NCI-H1105 (cell line): ENCODE results near the gene TMEM165.
"Not testable (repeated sequence)": the region's sequence is repeated elsewhere in the genome, so short reads cannot be mapped to it uniquely, and the experiment has no call there.

Experiments
- DNase-seq: peaks from one replicate; lab custom pipeline; 2025; lab: John Stamatoyannopoulos, UW

TMEM165 gene

GRCh38 chr4:55395529-55396307, at the start of gene TMEM165:
Gene TMEM165, plus strand, starts transcription at chr4:55395957. Its CDS starts 233 bp downstream, at chr4:55396190.
- peak; percentile 67 for DNase-seq

- peak; percentile 38 for DNase-seq
Observed at GRCh38 chr4:55345980-55346850, 49.5 kb upstream of the TMEM165 start, which contains the start of gene SRD5A3. Gene SRD5A3, plus strand, starts transcription at chr4:55346242. Its CDS starts 95 bp downstream, at chr4:55346337.

- DNase-seq = no peak
Observed at GRCh38 chr4:55346851-55347255, 48.9 kb upstream of the TMEM165 start.

- no peak for DNase-seq
Observed at GRCh38 chr4:55347610-55348228, 48.0 kb upstream of the TMEM165 start.

GRCh38 chr4:55348466-55348865, 47.3 kb upstream of the TMEM165 start:
- DNase-seq = no peak

GRCh38 chr4:55350870-55351269, 44.9 kb upstream of the TMEM165 start:
- DNase-seq = not testable (repeated sequence)

GRCh38 chr4:55351824-55352223, 43.9 kb upstream of the TMEM165 start:
- DNase-seq = no peak

- DNase-seq = no peak
Observed at GRCh38 chr4:55352726-55353125, 43.0 kb upstream of the TMEM165 start.

- not testable (repeated sequence) for DNase-seq
Observed at GRCh38 chr4:55353228-55353747, 42.5 kb upstream of the TMEM165 start.

GRCh38 chr4:55354648-55355047, 41.1 kb upstream of the TMEM165 start:
- DNase-seq = no peak

- no peak for DNase-seq
Observed at GRCh38 chr4:55355555-55355954, 40.2 kb upstream of the TMEM165 start.

- DNase-seq = no peak
Observed at GRCh38 chr4:55356991-55357461, 38.7 kb upstream of the TMEM165 start.

- DNase-seq = no peak
Observed at GRCh38 chr4:55358246-55358645, 37.5 kb upstream of the TMEM165 start.

GRCh38 chr4:55358668-55359067, 37.1 kb upstream of the TMEM165 start:
- no peak for DNase-seq

- no peak for DNase-seq
Observed at GRCh38 chr4:55359397-55359916, 36.3 kb upstream of the TMEM165 start.

GRCh38 chr4:55362938-55363337, 32.8 kb upstream of the TMEM165 start:
- not testable (repeated sequence) for DNase-seq

- DNase-seq = no peak
Observed at GRCh38 chr4:55363691-55364351, 31.9 kb upstream of the TMEM165 start.

GRCh38 chr4:55364691-55365344, 30.9 kb upstream of the TMEM165 start:
- no peak for DNase-seq

GRCh38 chr4:55365345-55365728, 30.4 kb upstream of the TMEM165 start:
- DNase-seq = no peak

GRCh38 chr4:55366621-55367020, 29.1 kb upstream of the TMEM165 start:
- DNase-seq = no peak
